ENCODE measurements around the gene USO1.
"Not testable (repeated sequence)": the region's sequence is repeated elsewhere in the genome, so short reads cannot be mapped to it uniquely, and the experiment has no call there.

The USO1 gene

GRCh38 chr4:75724867-75725724, 719 bp downstream of the USO1 start:
- peaks cover 28% of the 10 kb centered on the region for H3K36me3 Mint-ChIP-seq (ENCODE audit: low read depth)
- intact Hi-C loops (cut with micrococcal nuclease): loop anchor here (1.0 kb wide), 2 partner anchors 52 to 211 kb away; partner anchors contain the start of genes G3BP2, RCHY1 and THAP6
- no peaks in the 10 kb centered on the region for H3K27me3 Mint-ChIP-seq
- peak overlapping the region; percentile 100 for H3K27ac Mint-ChIP-seq
- H3K9me3 Mint-ChIP-seq: no peaks in the 10 kb centered on the region
- H3K4me3 Mint-ChIP-seq: peak overlapping the region; percentile 100
- peaks cover 49% of the 10 kb centered on the region for H3K4me1 Mint-ChIP-seq (ENCODE audit: low read depth)

- H3K27me3 Mint-ChIP-seq; intact Hi-C loops (cut with micrococcal nuclease); H3K9me3 Mint-ChIP-seq: not testable (repeated sequence)
- Mint-ChIP-seq H3K4me1 (ENCODE audit: low read depth) (peaks cover 49% of the 10 kb centered on the region), H3K27ac (peak overlapping the region; percentile 100), H3K4me3 (peak overlapping the region; percentile 100), H3K36me3 (ENCODE audit: low read depth) (peaks cover 28% of the 10 kb centered on the region)
Measured at GRCh38 chr4:75725942-75726538, 1.7 kb downstream of the USO1 start.

GRCh38 chr4:75726577-75726976, 2.2 kb downstream of the USO1 start:
- no peaks in the 10 kb centered on the region for H3K27me3 Mint-ChIP-seq
- intact Hi-C loops (cut with micrococcal nuclease): no loop called here
- peaks cover 28% of the 10 kb centered on the region for H3K36me3 Mint-ChIP-seq (ENCODE audit: low read depth)
- peaks cover 49% of the 10 kb centered on the region for H3K4me1 Mint-ChIP-seq (ENCODE audit: low read depth)
- H3K4me3 Mint-ChIP-seq: no peak overlapping the region
- H3K9me3 Mint-ChIP-seq: no peaks in the 10 kb centered on the region
- peak overlapping the region; percentile 39 for H3K27ac Mint-ChIP-seq

- Mint-ChIP-seq H3K27ac (peak overlapping the region; percentile 39), H3K27me3 (no peaks in the 10 kb centered on the region)
- intact Hi-C loops (cut with micrococcal nuclease): no loop called here
Measured at GRCh38 chr4:75727073-75727472, 2.7 kb downstream of the USO1 start.

GRCh38 chr4:75729836-75730235, 5.5 kb downstream of the USO1 start:
- peaks cover 38% of the 10 kb centered on the region for H3K36me3 Mint-ChIP-seq (ENCODE audit: low read depth)
- peaks cover 36% of the 10 kb centered on the region for H3K4me1 Mint-ChIP-seq (ENCODE audit: low read depth)
- H3K27me3 Mint-ChIP-seq: no peaks in the 10 kb centered on the region
- no peaks in the 10 kb centered on the region for H3K9me3 Mint-ChIP-seq
- intact Hi-C loops (cut with micrococcal nuclease): no loop called here
- H3K4me3 Mint-ChIP-seq: no peak overlapping the region
- H3K27ac Mint-ChIP-seq: no peak overlapping the region

More at GRCh38 chr4:75727073-75727472, 2.7 kb downstream of the USO1 start:
- Mint-ChIP-seq H3K4me1 (ENCODE audit: low read depth) (peaks cover 48% of the 10 kb centered on the region), H3K9me3 (no peaks in the 10 kb centered on the region), H3K4me3 (no peak overlapping the region), H3K36me3 (ENCODE audit: low read depth) (peaks cover 28% of the 10 kb centered on the region)

GRCh38 chr4:75733369-75733768, 9.0 kb downstream of the USO1 start:
- H3K4me1 Mint-ChIP-seq (ENCODE audit: low read depth): peaks cover 24% of the 10 kb centered on the region
- H3K27me3 Mint-ChIP-seq: no peaks in the 10 kb centered on the region
- peaks cover 40% of the 10 kb centered on the region for H3K36me3 Mint-ChIP-seq (ENCODE audit: low read depth)
- H3K9me3 Mint-ChIP-seq: no peaks in the 10 kb centered on the region
- H3K27ac Mint-ChIP-seq: no peak overlapping the region
- intact Hi-C loops (cut with micrococcal nuclease): no loop called here
- no peak overlapping the region for H3K4me3 Mint-ChIP-seq

- H3K27ac Mint-ChIP-seq: peak overlapping the region; percentile 12
- H3K36me3 Mint-ChIP-seq (ENCODE audit: low read depth): peaks cover 29% of the 10 kb centered on the region
- intact Hi-C loops (cut with micrococcal nuclease): no loop called here
- no peaks in the 10 kb centered on the region for H3K9me3 Mint-ChIP-seq
- H3K4me3 Mint-ChIP-seq: no peak overlapping the region
- H3K27me3 Mint-ChIP-seq: no peaks in the 10 kb centered on the region
- peaks cover 18% of the 10 kb centered on the region for H3K4me1 Mint-ChIP-seq (ENCODE audit: low read depth)
Measured at GRCh38 chr4:75735525-75735924, 11.1 kb downstream of the USO1 start.

GRCh38 chr4:75736862-75737261, 12.5 kb downstream of the USO1 start:
- Mint-ChIP-seq H3K27ac (no peak overlapping the region), H3K36me3 (ENCODE audit: low read depth) (peaks cover 33% of the 10 kb centered on the region), H3K27me3 (no peaks in the 10 kb centered on the region), H3K9me3 (no peaks in the 10 kb centered on the region), H3K4me1 (ENCODE audit: low read depth) (peaks cover 18% of the 10 kb centered on the region), H3K4me3 (no peak overlapping the region)
- intact Hi-C loops (cut with micrococcal nuclease): no loop called here

GRCh38 chr4:75737398-75737797, 13.0 kb downstream of the USO1 start:
- no peaks in the 10 kb centered on the region for H3K9me3 Mint-ChIP-seq
- H3K4me3 Mint-ChIP-seq: no peak overlapping the region
- peaks cover 18% of the 10 kb centered on the region for H3K4me1 Mint-ChIP-seq (ENCODE audit: low read depth)
- H3K27ac Mint-ChIP-seq: no peak overlapping the region
- H3K27me3 Mint-ChIP-seq: no peaks in the 10 kb centered on the region
- peaks cover 33% of the 10 kb centered on the region for H3K36me3 Mint-ChIP-seq (ENCODE audit: low read depth)
- intact Hi-C loops (cut with micrococcal nuclease): no loop called here

- Mint-ChIP-seq H3K27me3 (no peaks in the 10 kb centered on the region), H3K9me3 (no peaks in the 10 kb centered on the region), H3K4me1 (ENCODE audit: low read depth) (peaks cover 18% of the 10 kb centered on the region), H3K27ac (no peak overlapping the region), H3K4me3 (no peak overlapping the region), H3K36me3 (ENCODE audit: low read depth) (peaks cover 12% of the 10 kb centered on the region)
- intact Hi-C loops (cut with micrococcal nuclease): no loop called here
Measured at GRCh38 chr4:75741027-75741426, 16.6 kb downstream of the USO1 start.

- intact Hi-C loops (cut with micrococcal nuclease): no loop called here
- H3K9me3 Mint-ChIP-seq: no peaks in the 10 kb centered on the region
- peaks cover 12% of the 10 kb centered on the region for H3K36me3 Mint-ChIP-seq (ENCODE audit: low read depth)
- H3K27ac Mint-ChIP-seq: no peak overlapping the region
- no peak overlapping the region for H3K4me3 Mint-ChIP-seq
- H3K4me1 Mint-ChIP-seq (ENCODE audit: low read depth): peaks cover 21% of the 10 kb centered on the region
- H3K27me3 Mint-ChIP-seq: no peaks in the 10 kb centered on the region
Measured at GRCh38 chr4:75742451-75742850, 18.1 kb downstream of the USO1 start.

- H3K27ac Mint-ChIP-seq: no peak overlapping the region
- intact Hi-C loops (cut with micrococcal nuclease): no loop called here
- H3K9me3 Mint-ChIP-seq: no peaks in the 10 kb centered on the region
- H3K4me1 Mint-ChIP-seq (ENCODE audit: low read depth): peaks cover 21% of the 10 kb centered on the region
- no peak overlapping the region for H3K4me3 Mint-ChIP-seq
- H3K36me3 Mint-ChIP-seq (ENCODE audit: low read depth): peaks cover 20% of the 10 kb centered on the region
- no peaks in the 10 kb centered on the region for H3K27me3 Mint-ChIP-seq
Measured at GRCh38 chr4:75745161-75745560, 20.8 kb downstream of the USO1 start.

GRCh38 chr4:75745721-75746199, 21.4 kb downstream of the USO1 start:
- Mint-ChIP-seq H3K4me1 (ENCODE audit: low read depth) (peaks cover 21% of the 10 kb centered on the region), H3K9me3 (no peaks in the 10 kb centered on the region), H3K36me3 (ENCODE audit: low read depth) (peaks cover 20% of the 10 kb centered on the region), H3K27me3 (no peaks in the 10 kb centered on the region), H3K4me3 (no peak overlapping the region), H3K27ac (no peak overlapping the region)
- intact Hi-C loops (cut with micrococcal nuclease): no loop called here

- H3K4me1 Mint-ChIP-seq (ENCODE audit: low read depth): peaks cover 7% of the 10 kb centered on the region
- no peaks in the 10 kb centered on the region for H3K9me3 Mint-ChIP-seq
- H3K27ac Mint-ChIP-seq: no peak overlapping the region
- intact Hi-C loops (cut with micrococcal nuclease): no loop called here
- H3K4me3 Mint-ChIP-seq: no peak overlapping the region
- no peaks in the 10 kb centered on the region for H3K27me3 Mint-ChIP-seq
- H3K36me3 Mint-ChIP-seq (ENCODE audit: low read depth): peaks cover 56% of the 10 kb centered on the region
Measured at GRCh38 chr4:75752637-75753036, 28.3 kb downstream of the USO1 start.
